B cell (primary cell): ENCODE data around the gene SH3TC1. TPM values are rescaled to one million over a fixed set of nuclear protein-coding genes. Genes with fewer than 3 reads are reported as not detected.

Experiments
- ATAC-seq: fragments of 200-7000 bp; cut with Tn5 transposase; one replicate; pipeline ENCODE4 v1.10.0; 2021; ENCODE audit warnings: low read depth, mild to moderate bottlenecking, moderate number of reproducible peaks, moderate library complexity
- CTCF ChIA-PET: fragments of 350-600 bp; sonication (Branson Sonifier 250); formaldehyde crosslinking; loops from one replicate; lab custom pipeline; 2021; ENCODE audit warnings: antibody characterized with exemption, inconsistent platforms; lab: Charles Lee
- POLR2A ChIA-PET: fragments of 350-600 bp; sonication (Branson Sonifier 250); formaldehyde crosslinking; loops from one replicate; lab custom pipeline; 2021; ENCODE audit warnings: antibody characterized with exemption; lab: Charles Lee
- DNase-seq: peaks from one replicate; pipeline ENCODE4 v3.0.0; 2013
- H2AFZ ChIP-seq: 2 replicates; pipeline ENCODE4 v1.6.1; 2012; ENCODE audit warnings: mild to moderate bottlenecking, low read depth, low read length; ENCODE audit not compliant: insufficient read depth, poor library complexity, severe bottlenecking
- H3K27ac ChIP-seq, 2 donors: 1 replicate in 1 of 2; 2 replicates in 1 of 2; pipeline ENCODE4 v1.5.1; 2012 to 2013; ENCODE audit warnings: low read length in 2 of 2, mild to moderate bottlenecking in 2 of 2, moderate library complexity in 1 of 2
- H3K27me3 ChIP-seq, 4 experiments: fragments of 200-600 bp in 1 of 4; sonication (generic) in 1 of 4; replicated peaks in 1 of 4; 1 replicate in 2 of 4; 2 replicates in 2 of 4; pipeline versions ENCODE4 v1.6.1 to v1.7.0; 2013 to 2016; ENCODE audit warnings: low read length in 3 of 4, mild to moderate bottlenecking in 2 of 4, mixed read lengths in 1 of 4, moderate library complexity in 1 of 4; ENCODE audit not compliant: insufficient read depth in 4 of 4, control insufficient read depth in 3 of 4; ENCODE audit errors: control extremely low read depth in 1 of 4
- H3K36me3 ChIP-seq, 2 experiments: replicated peaks in 1 of 2; 1 replicate in 1 of 2; 2 replicates in 1 of 2; pipeline versions ENCODE4 v1.6.1 to v1.7.1; 2013; ENCODE audit warnings: low read length in 1 of 2; ENCODE audit not compliant: insufficient read depth in 2 of 2, control insufficient read depth in 1 of 2; ENCODE audit errors: control extremely low read depth in 1 of 2, extremely low read depth in 1 of 2
- H3K4me1 ChIP-seq, 2 donors: fragments of 200-600 bp in 1 of 2; sonication (generic) in 1 of 2; 1 replicate in 1 of 2; 2 replicates in 1 of 2; pipeline versions ENCODE4 v1.5.1 to v1.6.1; 2013 to 2017; ENCODE audit warnings: low read length in 2 of 2; ENCODE audit not compliant: control insufficient read depth in 2 of 2, insufficient read depth in 2 of 2
- H3K4me2 ChIP-seq: replicated peaks from 2 replicates; pipeline ENCODE3; 2012; ENCODE audit warnings: mild to moderate bottlenecking, low read depth, low read length; ENCODE audit not compliant: poor library complexity, severe bottlenecking
- H3K4me3 ChIP-seq, 5 experiments: fragments of 200-600 bp in 1 of 5; sonication (generic) in 1 of 5; 1 replicate in 3 of 5; 2 replicates in 2 of 5; pipeline versions ENCODE4 v1.5.1 to v1.7.0; 2011 to 2016; ENCODE audit warnings: low read length in 4 of 5, mild to moderate bottlenecking in 4 of 5, low read depth in 2 of 5, control low read depth in 1 of 5, moderate library complexity in 1 of 5; ENCODE audit not compliant: insufficient read depth in 1 of 5; ENCODE audit errors: control extremely low read depth in 1 of 5, extremely low read depth in 1 of 5
- H3K79me2 ChIP-seq: fragments of 200-600 bp; sonication (generic); one replicate; pipeline ENCODE4 v1.6.0; 2016; ENCODE audit warnings: low read length; ENCODE audit not compliant: control insufficient read depth, insufficient read depth
- H3K9ac ChIP-seq: fragments of 200-600 bp; sonication (generic); 2 replicates; pipeline ENCODE4 v1.6.1; 2017; ENCODE audit warnings: mild to moderate bottlenecking, low read length, moderate library complexity
- H3K9me3 ChIP-seq, 3 donors: one replicate each; pipeline versions ENCODE4 v1.6.1 to v1.7.1; 2013; ENCODE audit warnings: low read length in 2 of 3; ENCODE audit not compliant: control insufficient read depth in 2 of 3, insufficient read depth in 1 of 3; ENCODE audit errors: control extremely low read depth in 1 of 3
- H4K20me1 ChIP-seq: 2 replicates; pipeline ENCODE4 v1.6.0; 2012; ENCODE audit warnings: mild to moderate bottlenecking, low read length; ENCODE audit not compliant: insufficient read depth, control insufficient read depth, poor library complexity, severe bottlenecking
- H3K27ac Mint-ChIP-seq: one replicate; pipeline ENCODE4 v1.8.0; 2021; ENCODE audit warnings: mixed read lengths
- H3K27me3 Mint-ChIP-seq: one replicate; pipeline ENCODE4 v1.8.0; 2021; ENCODE audit warnings: mixed read lengths
- H3K4me1 Mint-ChIP-seq: one replicate; pipeline ENCODE4 v1.8.0; 2021; ENCODE audit warnings: mixed read lengths
- H3K4me3 Mint-ChIP-seq: one replicate; pipeline ENCODE4 v1.8.0; 2021; ENCODE audit warnings: mixed read lengths
- H3K9me3 Mint-ChIP-seq: one replicate; pipeline ENCODE4 v1.8.0; 2022; ENCODE audit warnings: mixed read lengths; ENCODE audit not compliant: insufficient read depth
- CTCF ChIP-seq: fragments of 200-600 bp; IDR thresholded peaks from one replicate; pipeline ENCODE4 v1.8.0; 2022; ENCODE audit warnings: antibody characterized with exemption, mild to moderate bottlenecking
- EZH2 ChIP-seq: IDR thresholded peaks from 2 replicates; pipeline ENCODE4 v1.6.1; 2012; ENCODE audit warnings: borderline replicate concordance, low read depth, mild to moderate bottlenecking, moderate library complexity, low read length; ENCODE audit not compliant: insufficient read depth, poor library complexity, severe bottlenecking
- WGBS: methylation state at CpG from one replicate; pipeline ENCODE4 v1.1.5; 2013; ENCODE audit warnings: missing lambda C conversion rate; ENCODE audit not compliant: insufficient coverage; 5-methylcytosine and 5-hydroxymethylcytosine counted together
- intact Hi-C: fragments of 100-400 bp; cut with micrococcal nuclease; formaldehyde crosslinking; loops from one replicate; pipeline ENCODE4 v1.10.0; 2022
- polyA plus RNA-seq: library from polyadenylated mRNA; depleted of rRNA; stranded (reverse); fragments of >200 nt; gene quantifications from 2 replicates; pipeline ENCODE4 v1.2.3, GENCODE V29; 2012
- total RNA-seq, 2 donors: library from RNA; stranded (reverse); fragments of 120-200 nt in 1 of 2; gene quantifications; 1 replicate in 1 of 2; 2 replicates in 1 of 2; pipeline versions ENCODE4 v1.2.3 to v1.2.4, GENCODE V29; 2013 to 2022

Gene SH3TC1
- total and polyA plus RNA-seq, 2 donors (not counting 1 experiment from before 2014, with no cell fraction given), result 63.8 to 388 TPM

GRCh38 chr4:8160572-8160971 lies 38.5 kb upstream of the SH3TC1 start:
- H3K4me3 Mint-ChIP-seq, result peak overlapping the region; percentile 94
- peaks cover 44 to 66% of the 10 kb centered on the region in 2 donors for H3K4me1 ChIP-seq
- H3K36me3 ChIP-seq, result no peaks in the 10 kb centered on the region
- ChIA-PET CTCF (interaction anchor here (0.9 to 1.1 kb wide), 2 partner anchors 16 to 39 kb away, joined by 3 read pairs; partner anchors contain the start of gene SH3TC1), POLR2A (interaction anchor here (1.1 to 3.0 kb wide), 3 partner anchors 12 to 38 kb away, joined by 10 to 20 read pairs (median 15); partner anchors contain the start of gene SH3TC1)
- no peak overlapping the region for H3K4me3 ChIP-seq
- DNase-seq (no peak), ATAC-seq (no peak)
- peaks cover 5% of the 10 kb centered on the region for H4K20me1 ChIP-seq
- WGBS, result 85% methylated on average over 3 of the region's 3 CpGs
- peaks cover 7% of the 10 kb centered on the region for H3K27me3 Mint-ChIP-seq
- H3K27ac Mint-ChIP-seq, result peak overlapping the region; percentile 67
- no peak overlapping the region for H2AFZ ChIP-seq
- H3K27ac ChIP-seq, result no peak overlapping the region
- peaks cover 0 to 19% (median 10%) of the 10 kb centered on the region in 4 experiments for H3K27me3 ChIP-seq
- peak overlapping the region; percentile 100 for H3K4me2 ChIP-seq
- intact Hi-C loops, result no loop called here
- TF ChIP-seq EZH2 (no peak), CTCF (no peak)
- peaks cover 0 to 15% (median 0%) of the 10 kb centered on the region in 3 donors for H3K9me3 ChIP-seq
- H3K9me3 Mint-ChIP-seq, result no peaks in the 10 kb centered on the region
- peaks cover 59% of the 10 kb centered on the region for H3K4me1 Mint-ChIP-seq
- H3K79me2 ChIP-seq, result peaks cover 9% of the 10 kb centered on the region
- H3K9ac ChIP-seq, result no peak overlapping the region

DNA sequence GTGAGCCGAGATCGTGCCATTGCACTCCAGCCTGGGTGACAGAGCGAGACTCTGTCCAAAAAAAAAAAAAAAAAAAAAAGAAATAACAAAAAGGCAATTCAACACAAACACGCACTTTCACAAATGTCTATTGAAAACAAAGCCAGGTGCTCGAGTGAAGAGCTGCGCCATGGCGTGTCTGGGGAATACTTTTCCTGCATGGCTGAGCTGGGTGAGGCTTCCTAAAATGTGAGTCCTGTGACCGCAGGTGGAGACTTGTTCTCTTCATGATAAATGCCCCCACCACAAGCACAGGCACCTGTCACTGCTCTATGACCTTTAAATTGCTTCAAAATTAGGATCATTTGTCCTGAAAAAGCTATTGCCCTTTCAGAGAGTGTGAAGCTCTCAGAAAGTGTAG lies 36.5 kb upstream of the SH3TC1 start:
- Mint-ChIP-seq H3K27me3 (no peaks in the 10 kb centered on the region), H3K4me1 (peaks cover 62% of the 10 kb centered on the region), H3K27ac (peak overlapping the region; percentile 94), H3K4me3 (peak overlapping the region; percentile 78), H3K9me3 (peaks cover 4% of the 10 kb centered on the region)
- peaks cover 40 to 62% of the 10 kb centered on the region in 2 donors for H3K4me1 ChIP-seq
- peaks cover 9% of the 10 kb centered on the region for H3K79me2 ChIP-seq
- peaks cover 0 to 21% (median 0%) of the 10 kb centered on the region in 3 donors for H3K9me3 ChIP-seq
- H4K20me1 ChIP-seq, result peaks cover 5% of the 10 kb centered on the region
- peak overlapping the region; percentile 16 to 50 for H3K27ac ChIP-seq
- no peak overlapping the region for H3K4me3 ChIP-seq
- H3K27me3 ChIP-seq, result peaks cover 0 to 10% (median 5%) of the 10 kb centered on the region in 4 experiments
- H2AFZ ChIP-seq, result no peak overlapping the region
- no peak overlapping the region for H3K9ac ChIP-seq
- no peaks in the 10 kb centered on the region for H3K36me3 ChIP-seq
- peak overlapping the region; percentile 68 for H3K4me2 ChIP-seq
- ATAC-seq, result peak; percentile 53
- intact Hi-C loops, result loop anchor here (1.0 kb wide), 2 partner anchors 10 to 38 kb away; no protein-coding TSS in a partner anchor
- TF ChIP-seq EZH2, result no peak
- no peak for TF ChIP-seq CTCF
- DNase-seq, result peak; percentile 89
- POLR2A ChIA-PET, result interaction anchor here (0.6 to 2.4 kb wide), 15 partner anchors 9 to 306 kb away, joined by 3 to 41 read pairs (median 7); partner anchors contain the start of genes AFAP1 and SH3TC1
- 0% methylated on average over 4 of the region's 8 CpGs for WGBS
- CTCF ChIA-PET, result interaction anchor here (0.7 to 3.8 kb wide), 8 partner anchors 9 to 358 kb away, joined by 3 to 39 read pairs (median 5); partner anchors contain the start of gene SH3TC1
